ENCODE measurements around the gene ATP6V0E1. TPM values are rescaled to one million over a fixed set of nuclear protein-coding genes. Genes with fewer than 3 reads are reported as not detected.

The ATP6V0E1 gene
- 233 to 420 TPM (median 350 TPM) in 5 replicates for total RNA-seq (2022; extraction: Qiagen RNA extraction; ENCODE audit: low read depth)

DNA sequence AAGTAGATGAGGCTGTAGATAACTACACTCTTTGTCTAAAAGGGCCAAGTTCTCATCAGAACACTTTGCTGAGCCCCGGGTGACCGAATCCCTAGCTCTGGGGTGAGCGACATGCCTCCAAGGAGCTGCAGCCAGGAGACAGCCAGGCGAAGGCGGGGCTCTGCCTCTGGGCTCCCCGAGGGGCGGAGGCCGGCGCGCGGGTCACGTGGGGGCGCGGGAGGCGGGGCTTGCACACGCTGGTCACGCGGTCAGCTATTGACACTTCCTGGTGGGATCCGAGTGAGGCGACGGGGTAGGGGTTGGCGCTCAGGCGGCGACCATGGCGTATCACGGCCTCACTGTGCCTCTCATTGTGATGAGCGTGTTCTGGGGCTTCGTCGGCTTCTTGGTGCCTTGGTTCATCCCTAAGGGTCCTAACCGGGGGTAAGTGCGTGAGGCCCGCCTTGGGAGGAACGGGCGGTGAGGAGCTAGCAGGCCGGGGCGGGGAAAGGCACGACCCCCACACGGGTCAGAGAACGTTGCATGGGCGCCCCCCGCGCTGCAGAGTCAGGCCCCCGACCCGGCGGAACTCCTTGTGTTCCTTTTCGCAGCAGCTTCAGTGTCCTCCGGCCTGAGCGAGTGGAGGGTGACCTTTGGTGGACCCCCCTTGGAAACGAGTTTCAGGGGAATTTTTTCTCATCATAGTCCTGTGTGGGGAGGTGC is at the start of gene ATP6V0E1:
Gene ATP6V0E1 (plus strand): TSS at position 230 of the 702 bp plus-strand sequence. CDS start 90 bp downstream, at position 320.

DNA sequence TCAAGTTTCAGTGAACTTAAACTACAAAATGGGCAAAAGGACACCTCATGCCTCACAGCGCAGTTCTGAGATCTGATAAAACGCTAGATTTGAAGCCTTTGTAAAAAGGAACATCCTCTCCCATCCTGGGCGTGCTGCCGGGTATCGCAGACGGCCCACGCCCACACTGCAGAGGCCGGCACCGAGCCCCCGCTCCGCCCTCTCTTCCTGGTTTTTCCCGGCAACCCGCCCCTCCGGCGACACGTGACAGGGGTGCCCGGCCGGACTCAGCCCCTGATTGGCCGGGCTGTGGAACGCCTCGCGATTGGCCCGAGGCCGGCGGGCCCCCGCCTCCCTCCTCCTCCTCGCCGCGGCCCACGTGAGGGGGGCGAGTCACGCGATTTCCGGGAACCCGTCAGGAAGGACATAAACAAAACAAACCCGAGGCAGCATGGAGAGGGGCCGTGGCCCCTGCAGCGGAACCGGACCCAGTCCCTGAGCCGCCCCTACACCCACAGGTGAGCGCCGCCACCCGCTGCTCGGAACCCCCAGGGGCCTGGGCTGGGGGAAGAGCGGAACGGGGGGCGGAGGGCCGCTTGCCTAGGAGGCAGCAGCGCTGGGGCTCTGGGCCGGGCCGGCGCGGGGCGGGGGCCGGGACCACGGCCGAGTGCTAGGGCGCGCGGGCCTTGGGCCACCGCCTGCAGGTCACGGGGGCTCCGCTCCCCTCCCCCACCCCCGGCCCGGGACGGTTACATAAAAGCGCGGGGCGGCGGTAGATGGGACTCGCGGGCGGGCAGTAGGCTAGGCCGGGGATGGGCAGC is 72.6 kb downstream of the ATP6V0E1 start, which contains the start of gene CREBRF:
Gene CREBRF (plus strand): TSS at position 370 of the 800 bp plus-strand sequence. CDS start 24,424 bp downstream, outside the sequence.

Other genes starting within 250 kb of the ATP6V0E1 start
- 236 to 316 TPM (median 299 TPM) in 5 replicates for gene DUSP1, start 212.6 kb upstream of the ATP6V0E1 start, total RNA-seq (2022; extraction: Qiagen RNA extraction; ENCODE audit: low read depth)
- gene ERGIC1, start 149.5 kb upstream of the ATP6V0E1 start, total RNA-seq (2022; extraction: Qiagen RNA extraction; ENCODE audit: low read depth) = 249 to 302 TPM (median 290 TPM) in 5 replicates
- 113 to 133 TPM (median 121 TPM) in 5 replicates for gene RPL26L1, start 24.3 kb upstream of the ATP6V0E1 start, total RNA-seq (2022; extraction: Qiagen RNA extraction; ENCODE audit: low read depth)
- gene CREBRF, start 72.6 kb downstream of the ATP6V0E1 start, total RNA-seq (2022; extraction: Qiagen RNA extraction; ENCODE audit: low read depth) = 1.6 to 3.3 TPM (median 2.2 TPM) in 5 replicates
- gene BNIP1, start 160.8 kb downstream of the ATP6V0E1 start, total RNA-seq (2022; extraction: Qiagen RNA extraction; ENCODE audit: low read depth) = 15.0 to 18.7 TPM (median 16.8 TPM) in 5 replicates

Data from A549 treated with CpdA at 1 μM for 4 hours (cell line).